Stimulated activated CD4-positive, alpha-beta T cell treated with anti-CD3 and anti-CD28 coated beads, Interleukin-1b, Interleukin-23, amount 100 ng/mL, for 48 hours (primary cell): ENCODE data around the gene FNDC11.

ENCODE experiments used
- DNase-seq: peaks from one replicate; pipeline ENCODE4 v3.0.0-alpha.2; 2020

FNDC11 gene

GRCh38 chr20:63554361-63555278, 661 bp downstream of the FNDC11 start:
- DNase-seq, result no peak

GRCh38 chr20:63555661-63556381, 1.9 kb downstream of the FNDC11 start:
- no peak for DNase-seq

- DNase-seq, result no peak
Measured at GRCh38 chr20:63556873-63557478, 3.0 kb downstream of the FNDC11 start.

GRCh38 chr20:63557481-63557891, 3.5 kb downstream of the FNDC11 start:
- DNase-seq, result no peak

- DNase-seq, result no peak
Measured at GRCh38 chr20:63558804-63559484, 5.0 kb downstream of the FNDC11 start.

- peak; percentile 67 for DNase-seq
Measured at GRCh38 chr20:63559485-63560332, 5.8 kb downstream of the FNDC11 start.

GRCh38 chr20:63560333-63560805, 6.4 kb downstream of the FNDC11 start:
- DNase-seq, result no peak

GRCh38 chr20:63560856-63561609, 7.1 kb downstream of the FNDC11 start:
- no peak for DNase-seq

GRCh38 chr20:63561624-63562396, 7.9 kb downstream of the FNDC11 start:
- DNase-seq, result no peak

- DNase-seq, result no peak
Measured at GRCh38 chr20:63562461-63563224, 8.7 kb downstream of the FNDC11 start.

GRCh38 chr20:63563225-63563935, 9.4 kb downstream of the FNDC11 start:
- DNase-seq, result no peak

GRCh38 chr20:63564036-63564810, 10.3 kb downstream of the FNDC11 start:
- DNase-seq, result no peak

GRCh38 chr20:63565021-63565698, 11.2 kb downstream of the FNDC11 start:
- DNase-seq, result no peak

- DNase-seq, result no peak
Measured at GRCh38 chr20:63565699-63566335, 11.9 kb downstream of the FNDC11 start.

- DNase-seq, result no peak
Measured at GRCh38 chr20:63566395-63567135, 12.6 kb downstream of the FNDC11 start.

- no peak for DNase-seq
Measured at GRCh38 chr20:63567136-63567385, 13.1 kb downstream of the FNDC11 start.
